IMR-90 (cell line): ENCODE data around the gene ACOT7.

ENCODE experiments used
- MAZ ChIP-seq: IDR thresholded peaks from 2 replicates; pipeline ENCODE4 v1.6.1; 2012; ENCODE audit warnings: low read depth, mild to moderate bottlenecking, low read length, improper control_type of control experiment, moderate library complexity, borderline replicate concordance
- MXI1 ChIP-seq: IDR thresholded peaks from 2 replicates; pipeline ENCODE4 v1.6.1; 2012; ENCODE audit warnings: low read depth, mild to moderate bottlenecking, low read length, moderate library complexity, borderline replicate concordance
- NFE2L2 ChIP-seq: fragments of 150-350 bp; IDR thresholded peaks from 2 replicates; pipeline ENCODE4 v1.6.1; 2016; ENCODE audit warnings: low read depth, mild to moderate bottlenecking, low read length
- POLR2A ChIP-seq: IDR thresholded peaks from 2 replicates; pipeline ENCODE4 v1.6.1; 2012; ENCODE audit warnings: mild to moderate bottlenecking, low read depth, low read length
- RAD21 ChIP-seq: IDR thresholded peaks from 2 replicates; pipeline ENCODE4 v1.6.1; 2012; ENCODE audit warnings: low read length, improper control_type of control experiment
- TF ChIP-seq, protein P1 (sequence below): conservative IDR thresholded peaks from 2 replicates; pipeline ENCODE4 v1.5.1; 2012; ENCODE audit warnings: mild to moderate bottlenecking, low read depth, low read length, improper control_type of control experiment

DNA sequence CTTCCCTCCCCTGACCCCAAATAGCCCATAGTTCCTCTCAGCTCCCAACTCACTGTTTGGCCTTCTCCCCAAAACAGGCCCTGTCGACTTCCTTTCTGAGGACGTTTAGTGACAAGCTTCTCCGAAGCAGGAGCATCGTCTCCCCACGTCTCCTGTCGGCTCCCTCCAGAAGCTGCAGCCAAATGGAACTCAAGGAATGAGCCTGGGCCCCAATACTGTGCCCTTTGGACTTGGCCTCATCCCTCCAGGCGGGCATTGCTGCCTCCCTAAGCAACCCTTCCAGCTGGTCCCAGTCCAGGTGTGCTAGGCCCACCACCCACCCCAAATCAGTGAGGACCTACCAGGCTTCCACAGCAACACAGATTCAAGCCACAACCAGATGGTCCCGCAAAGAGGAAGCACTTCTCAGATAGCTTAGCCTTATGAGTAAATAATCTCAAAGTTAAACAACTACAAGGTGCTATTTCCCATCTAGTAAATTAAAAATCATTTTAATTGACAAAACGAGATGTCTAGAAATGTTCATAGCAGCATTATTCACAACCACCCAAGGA is 33.0 kb downstream of the ACOT7 start:
- TF ChIP-seq MAZ = no peak
- no peak for TF ChIP-seq RAD21
- TF ChIP-seq POLR2A = no peak
- TF ChIP-seq, protein P1, sequence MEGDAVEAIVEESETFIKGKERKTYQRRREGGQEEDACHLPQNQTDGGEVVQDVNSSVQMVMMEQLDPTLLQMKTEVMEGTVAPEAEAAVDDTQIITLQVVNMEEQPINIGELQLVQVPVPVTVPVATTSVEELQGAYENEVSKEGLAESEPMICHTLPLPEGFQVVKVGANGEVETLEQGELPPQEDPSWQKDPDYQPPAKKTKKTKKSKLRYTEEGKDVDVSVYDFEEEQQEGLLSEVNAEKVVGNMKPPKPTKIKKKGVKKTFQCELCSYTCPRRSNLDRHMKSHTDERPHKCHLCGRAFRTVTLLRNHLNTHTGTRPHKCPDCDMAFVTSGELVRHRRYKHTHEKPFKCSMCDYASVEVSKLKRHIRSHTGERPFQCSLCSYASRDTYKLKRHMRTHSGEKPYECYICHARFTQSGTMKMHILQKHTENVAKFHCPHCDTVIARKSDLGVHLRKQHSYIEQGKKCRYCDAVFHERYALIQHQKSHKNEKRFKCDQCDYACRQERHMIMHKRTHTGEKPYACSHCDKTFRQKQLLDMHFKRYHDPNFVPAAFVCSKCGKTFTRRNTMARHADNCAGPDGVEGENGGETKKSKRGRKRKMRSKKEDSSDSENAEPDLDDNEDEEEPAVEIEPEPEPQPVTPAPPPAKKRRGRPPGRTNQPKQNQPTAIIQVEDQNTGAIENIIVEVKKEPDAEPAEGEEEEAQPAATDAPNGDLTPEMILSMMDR = no peak
- no peak for TF ChIP-seq NFE2L2
- no peak for TF ChIP-seq MXI1
